GM19452 (cell line): ENCODE data around the gene ETV6.

Experiments used
- ATAC-seq: cut with Tn5 transposase; IDR thresholded peaks from one replicate; pipeline ENCODE4 v1.9.1; 2021; ENCODE audit not compliant: unreplicated experiment

ETV6 gene

GRCh38 chr12:11714626-11715025 lies 65.2 kb downstream of the ETV6 start:
- no peak for ATAC-seq

- no peak for ATAC-seq
Measured at GRCh38 chr12:11715621-11716020, 66.1 kb downstream of the ETV6 start.

- no peak for ATAC-seq
Measured at GRCh38 chr12:11716794-11717518, 67.5 kb downstream of the ETV6 start.

- no peak for ATAC-seq
Measured at GRCh38 chr12:11717519-11717961, 68.1 kb downstream of the ETV6 start.

GRCh38 chr12:11718105-11718504 lies 68.6 kb downstream of the ETV6 start:
- no peak for ATAC-seq

DNA sequence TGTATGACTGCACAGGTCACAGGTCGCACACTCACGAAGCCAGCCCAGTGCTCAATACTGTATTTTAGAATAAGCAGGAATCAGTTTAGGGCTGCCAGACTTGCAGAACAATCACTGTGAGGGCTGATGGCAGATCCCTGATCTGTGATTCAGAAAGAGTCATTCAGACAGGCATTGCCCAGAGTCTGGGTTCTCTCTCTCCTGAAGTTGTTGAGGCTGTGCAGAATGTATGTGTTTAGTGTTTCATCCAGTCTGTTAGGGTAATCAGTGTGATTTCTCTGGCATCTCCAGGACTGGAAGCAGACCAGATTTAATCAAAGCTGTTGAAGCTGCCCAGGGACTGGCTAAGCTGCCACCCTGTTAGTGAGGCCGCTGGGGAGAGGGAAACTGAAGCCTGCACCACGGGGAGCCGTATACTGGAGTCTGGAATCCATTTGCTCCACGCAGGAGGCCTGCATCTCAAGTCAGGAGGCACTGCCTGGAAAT lies 69.3 kb downstream of the ETV6 start:
- no peak for ATAC-seq

GRCh38 chr12:11719678-11720099 lies 70.2 kb downstream of the ETV6 start:
- ATAC-seq = no peak

DNA sequence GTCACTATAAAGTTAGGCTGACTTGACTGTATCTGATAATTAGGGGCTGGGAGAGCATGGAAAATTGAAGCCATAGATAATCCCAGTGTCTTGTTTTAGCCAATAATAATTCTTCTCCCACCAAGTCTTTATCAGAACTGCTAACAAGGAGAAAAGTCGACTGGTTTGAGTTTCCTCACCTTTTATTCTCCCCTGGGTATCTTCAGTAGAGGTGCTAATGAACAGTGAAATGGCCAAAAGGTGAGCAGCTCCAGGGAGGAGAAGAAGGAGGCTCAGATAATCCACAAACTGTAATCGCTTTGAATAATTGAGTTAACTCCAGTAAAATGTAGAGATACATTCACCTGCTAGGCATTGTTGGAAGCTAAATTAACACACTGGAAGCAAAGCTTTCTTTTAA lies 72.6 kb downstream of the ETV6 start:
- no peak for ATAC-seq

DNA sequence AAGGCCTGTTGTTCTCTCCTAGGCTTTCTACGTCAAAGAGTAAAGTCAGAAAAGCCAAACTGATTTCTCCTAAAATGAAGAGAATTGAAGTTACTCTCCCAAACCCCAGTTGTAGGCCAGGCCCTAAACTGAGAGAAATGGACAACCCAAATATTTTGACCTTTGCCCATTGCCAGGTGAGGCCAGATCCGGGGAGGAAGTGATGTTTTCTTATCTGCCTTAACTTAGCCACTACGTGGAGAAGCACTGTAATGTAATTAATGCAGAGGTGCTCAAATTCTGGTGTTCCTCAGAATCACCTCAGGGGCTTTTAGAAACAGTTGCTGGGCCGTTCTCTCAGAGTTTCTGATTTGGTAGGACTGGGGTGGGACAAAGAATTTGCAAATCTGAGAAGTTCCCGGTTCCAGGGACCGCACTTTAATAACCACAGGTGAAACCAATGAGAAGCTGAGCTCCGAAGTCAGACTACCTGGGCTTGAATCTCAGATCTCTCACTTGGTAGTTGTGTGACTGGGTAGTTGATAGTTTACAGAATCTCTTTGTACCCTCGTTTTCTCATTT lies 73.2 kb downstream of the ETV6 start:
- ATAC-seq = no peak

GRCh38 chr12:11723993-11724392 lies 74.5 kb downstream of the ETV6 start:
- no peak for ATAC-seq

GRCh38 chr12:11724888-11725311 lies 75.4 kb downstream of the ETV6 start:
- ATAC-seq = no peak

DNA sequence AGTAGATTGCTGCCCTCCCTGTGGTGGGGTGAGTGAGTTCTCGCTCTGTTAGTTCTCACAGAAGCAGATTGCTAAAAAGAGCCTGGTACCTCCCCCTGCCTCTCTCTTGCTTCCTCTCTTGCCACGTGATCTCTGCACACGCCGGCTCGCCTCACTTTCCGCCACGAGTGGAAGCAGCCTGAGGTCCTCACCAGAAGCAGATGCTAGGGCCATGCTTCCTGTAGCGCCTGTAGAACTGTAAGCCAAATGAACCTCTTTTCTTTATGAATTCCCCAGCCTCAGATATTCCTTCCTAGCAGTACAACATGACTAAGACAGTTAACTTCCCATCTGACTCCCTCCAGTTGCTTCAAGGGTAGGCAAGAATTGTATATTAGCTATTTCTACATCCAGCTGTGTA lies 76.2 kb downstream of the ETV6 start:
- ATAC-seq = no peak

- ATAC-seq = no peak
Measured at GRCh38 chr12:11726659-11727058, 77.2 kb downstream of the ETV6 start.

DNA sequence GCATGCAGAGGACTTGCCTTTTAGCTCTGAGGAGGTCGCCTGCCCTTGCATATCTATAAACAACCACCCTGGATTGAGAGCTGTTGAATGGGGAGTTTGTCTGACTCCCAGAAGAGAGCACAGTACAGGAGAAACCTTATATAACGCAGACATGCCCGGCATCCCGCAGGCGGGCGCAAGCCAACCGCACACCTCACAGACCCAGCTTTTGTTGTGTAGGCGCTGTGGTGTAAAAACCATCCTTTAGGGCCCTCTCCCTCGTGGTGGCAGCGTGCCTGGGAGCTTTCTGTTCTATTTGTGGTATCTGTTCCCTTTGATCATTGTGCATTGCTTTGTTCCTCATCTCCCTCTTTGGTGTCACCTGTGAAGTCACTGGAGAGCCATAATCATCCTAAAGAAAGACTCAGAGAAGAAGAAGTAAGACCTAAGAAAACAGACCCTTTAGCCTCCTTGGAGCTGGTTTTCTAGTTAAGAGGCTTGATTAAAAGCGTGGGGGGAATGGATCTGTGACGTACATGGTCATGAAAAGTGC lies 77.7 kb downstream of the ETV6 start:
- no peak for ATAC-seq

DNA sequence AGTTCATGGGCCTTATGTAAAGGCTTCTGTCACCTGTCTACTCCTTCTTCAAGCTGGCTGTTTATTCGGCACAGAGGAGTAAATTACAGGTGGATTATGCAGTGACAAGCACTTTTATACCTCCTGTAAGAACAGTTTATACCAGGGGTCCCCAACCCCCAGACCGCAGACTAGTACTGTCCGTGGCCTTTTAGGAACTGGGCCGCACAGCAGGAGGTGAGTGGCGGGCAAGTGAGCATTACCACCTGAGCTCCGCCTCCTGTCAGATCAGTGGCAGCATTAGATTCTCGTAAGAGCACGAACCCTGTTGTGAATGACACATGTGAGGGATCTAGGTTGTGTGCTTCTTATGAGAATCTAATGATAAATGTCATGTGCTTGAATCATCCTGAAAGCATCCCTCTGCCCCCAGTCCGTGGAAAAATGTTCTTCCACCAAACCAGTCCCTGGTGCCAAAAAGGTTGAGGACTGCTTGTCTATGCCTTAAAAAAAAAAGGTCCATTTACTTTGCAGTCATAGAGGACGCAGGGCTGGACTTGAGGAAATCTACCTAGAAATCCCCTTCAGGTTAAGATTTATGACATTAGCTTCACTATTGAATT lies 78.8 kb downstream of the ETV6 start:
- ATAC-seq = no peak

DNA sequence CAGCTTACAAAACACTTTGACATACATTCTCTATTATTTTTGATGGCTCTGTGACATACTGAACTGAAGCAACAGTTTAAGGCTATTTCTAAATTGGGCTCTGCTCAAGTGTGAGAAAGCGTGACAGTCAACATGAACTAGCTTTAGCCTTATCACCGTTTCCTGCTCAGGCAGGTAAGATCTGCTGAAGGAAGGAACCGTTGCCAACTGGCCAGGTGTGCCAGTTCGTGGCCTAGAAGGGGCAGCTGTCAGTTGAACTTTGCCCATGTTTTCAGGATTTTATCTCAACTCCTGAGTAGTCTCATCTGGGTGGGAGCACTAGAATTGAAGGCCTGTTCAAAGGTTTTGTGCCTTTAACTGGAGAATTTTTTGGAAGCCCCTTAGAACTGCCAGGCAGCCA lies 79.5 kb downstream of the ETV6 start:
- no peak for ATAC-seq

GRCh38 chr12:11729439-11730150 lies 80.1 kb downstream of the ETV6 start:
- no peak for ATAC-seq

- peak; percentile 15 for ATAC-seq
Measured at GRCh38 chr12:11730299-11731041, 81.0 kb downstream of the ETV6 start.

DNA sequence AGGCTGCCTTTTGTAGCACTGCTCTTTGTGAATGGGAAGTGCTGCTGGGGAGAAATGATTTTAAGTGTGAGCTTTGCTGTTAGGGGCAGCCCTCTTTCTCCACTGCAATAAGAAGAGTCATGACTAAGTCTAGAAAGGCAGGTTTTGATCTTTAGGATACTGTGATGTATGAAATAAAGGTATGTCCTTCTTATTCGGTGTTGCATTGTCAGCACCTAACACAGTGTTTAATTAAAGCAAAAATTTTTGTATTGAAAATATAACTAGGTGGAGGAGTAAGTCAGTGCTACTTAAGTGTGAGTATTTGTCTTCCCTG lies 81.5 kb downstream of the ETV6 start:
- ATAC-seq = peak; percentile 26

GRCh38 chr12:11731455-11731854 lies 82.0 kb downstream of the ETV6 start:
- ATAC-seq = no peak

DNA sequence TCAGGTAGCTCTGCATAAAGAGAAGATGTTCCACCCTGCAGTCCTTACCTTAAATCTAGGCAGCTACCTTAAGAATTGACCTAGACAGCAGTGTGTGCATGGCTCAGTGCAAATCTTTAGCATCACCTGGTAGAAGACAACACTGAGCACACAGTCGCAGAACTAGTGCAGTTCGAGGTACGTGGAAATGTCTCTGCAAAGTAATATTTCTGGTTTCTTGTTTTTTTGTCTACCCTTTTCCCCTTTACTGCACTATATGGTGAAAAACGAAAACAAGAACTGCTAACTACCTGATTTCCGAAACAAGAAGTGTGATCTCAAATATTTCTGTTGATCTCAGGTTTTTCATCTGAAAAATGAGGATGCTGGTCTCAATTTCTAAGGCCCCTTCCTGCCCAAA lies 82.5 kb downstream of the ETV6 start:
- no peak for ATAC-seq
